Measurements from ENCODE around the gene RNF126. TPM values are rescaled to one million over a fixed set of nuclear protein-coding genes. Genes with fewer than 3 reads are reported as not detected.

Gene RNF126
- total RNA-seq, 2 experiments from 2014 or later: 79.0 to 84.8 TPM

DNA sequence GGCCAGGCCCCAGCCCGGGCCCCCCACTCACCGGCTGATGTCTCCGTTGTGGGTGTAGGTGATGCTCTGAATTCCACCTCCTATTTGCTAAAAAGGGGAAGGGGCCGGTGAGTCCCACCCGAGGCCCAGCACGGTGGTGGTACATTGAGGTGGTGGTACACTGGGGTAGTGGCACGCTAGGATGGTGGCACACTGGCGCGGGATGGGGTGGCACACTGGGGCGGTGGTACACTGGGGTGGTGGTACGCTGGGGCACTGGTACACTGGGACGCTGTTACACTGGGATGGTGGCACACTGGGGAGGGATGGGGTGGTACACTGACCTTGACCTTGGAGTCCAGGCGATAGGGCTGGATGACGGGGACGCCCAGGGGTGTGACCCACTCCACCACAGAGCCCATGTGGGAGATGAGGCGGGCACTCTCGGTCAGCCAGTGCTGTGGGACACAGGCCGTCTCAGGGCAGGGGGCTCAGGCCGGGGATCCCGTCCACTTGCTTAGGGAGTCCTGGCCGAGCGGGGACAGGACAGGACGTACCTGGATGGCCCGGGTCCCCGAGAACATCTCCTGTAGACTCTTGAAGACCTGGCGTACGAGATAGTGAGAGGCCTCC is 44.2 kb downstream of the RNF126 start:
- H3K36me3 Mint-ChIP-seq: peaks cover 12% of the 10 kb centered on the region

DNA sequence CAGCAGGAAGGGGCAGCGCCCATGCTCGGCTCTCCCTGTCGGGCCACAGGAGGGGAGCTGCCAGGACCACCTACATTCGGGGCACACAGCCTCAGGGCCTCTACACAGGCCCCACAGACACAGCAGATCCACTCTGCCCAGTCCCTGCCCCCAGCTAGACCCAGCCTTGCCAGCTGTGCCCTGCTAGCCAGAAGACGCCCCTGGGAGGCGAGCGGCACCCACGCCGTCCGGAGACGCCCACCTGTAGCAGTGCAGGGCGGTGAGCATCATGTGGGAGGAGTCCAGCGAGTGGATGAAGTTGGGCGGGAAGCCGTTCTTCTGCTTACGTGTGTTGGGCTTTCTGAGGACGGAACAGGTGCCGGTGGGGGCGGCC is 44.8 kb downstream of the RNF126 start:
- ATAC-seq (ENCODE audit: low read depth): no peak
- H3K27me3 Mint-ChIP-seq: no peaks in the 10 kb centered on the region
- no peak overlapping the region for H3K4me3 Mint-ChIP-seq
- peaks cover 3% of the 10 kb centered on the region for H3K4me1 Mint-ChIP-seq
- no peak overlapping the region for H3K27ac Mint-ChIP-seq
- no peak for DNase-seq
- POLR2A ChIA-PET: no interaction called here
- peaks cover 12% of the 10 kb centered on the region for H3K36me3 Mint-ChIP-seq
- no peaks in the 10 kb centered on the region for H3K9me3 Mint-ChIP-seq

More for the DNA sequence above, 44.2 kb downstream of the RNF126 start:
- ATAC-seq (ENCODE audit: low read depth) (no peak), DNase-seq (no peak)
- Mint-ChIP-seq H3K9me3 (no peaks in the 10 kb centered on the region), H3K4me3 (no peak overlapping the region), H3K27ac (no peak overlapping the region), H3K27me3 (no peaks in the 10 kb centered on the region), H3K4me1 (peaks cover 3% of the 10 kb centered on the region)
- POLR2A ChIA-PET: no interaction called here

- no peaks in the 10 kb centered on the region for H3K27me3 Mint-ChIP-seq
- no peak overlapping the region for H3K4me3 Mint-ChIP-seq
- H3K4me1 Mint-ChIP-seq: peaks cover 3% of the 10 kb centered on the region
- ATAC-seq (ENCODE audit: low read depth): no peak
- H3K27ac Mint-ChIP-seq: no peak overlapping the region
- no peak for DNase-seq
- H3K9me3 Mint-ChIP-seq: no peaks in the 10 kb centered on the region
- POLR2A ChIA-PET: no interaction called here
- peaks cover 12% of the 10 kb centered on the region for H3K36me3 Mint-ChIP-seq
Observed at GRCh38 chr19:617551-618246, 45.3 kb downstream of the RNF126 start.

DNA sequence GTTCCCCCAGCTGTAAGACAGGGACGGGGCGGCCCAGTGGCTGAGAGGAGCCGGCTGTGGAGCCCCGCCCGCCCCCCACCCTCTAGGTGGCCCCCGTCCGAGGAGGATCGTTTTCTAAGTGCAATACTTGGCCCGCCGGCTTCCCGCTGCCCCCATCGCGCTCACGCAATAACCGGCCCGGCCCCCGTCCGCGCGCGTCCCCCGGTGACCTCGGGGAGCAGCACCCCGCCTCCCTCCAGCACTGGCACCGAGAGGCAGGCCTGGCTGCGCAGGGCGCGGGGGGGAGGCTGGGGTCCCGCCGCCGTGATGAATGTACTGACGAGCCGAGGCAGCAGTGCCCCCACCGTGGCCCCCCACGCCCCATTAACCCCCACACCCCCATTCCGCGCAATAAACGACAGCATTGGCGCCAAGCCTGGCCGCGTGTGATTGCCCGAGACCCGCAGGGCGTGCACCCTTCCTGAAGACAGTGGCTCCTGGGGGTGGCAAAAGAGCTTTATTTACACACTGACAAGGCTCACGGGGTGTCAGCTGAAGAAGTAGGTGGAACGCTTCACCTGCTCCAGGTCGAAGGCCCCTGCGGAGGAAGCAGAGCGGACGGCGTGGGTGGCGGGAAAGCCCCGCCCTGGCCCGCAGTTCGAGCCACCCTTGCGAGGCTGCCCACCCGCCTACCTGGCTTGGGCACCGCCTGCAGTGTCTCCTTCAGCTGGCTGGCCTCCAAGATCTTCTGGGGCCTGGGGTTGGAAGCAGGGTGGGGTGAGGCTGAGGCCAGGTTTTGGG is 46.1 kb downstream of the RNF126 start:
- DNase-seq (no peak), ATAC-seq (ENCODE audit: low read depth) (no peak)
- H3K27ac Mint-ChIP-seq: no peak overlapping the region
- no peak overlapping the region for H3K4me3 Mint-ChIP-seq
- H3K4me1 Mint-ChIP-seq: peaks cover 3% of the 10 kb centered on the region
- peaks cover 12% of the 10 kb centered on the region for H3K36me3 Mint-ChIP-seq
- H3K27me3 Mint-ChIP-seq: no peaks in the 10 kb centered on the region
- POLR2A ChIA-PET: no interaction called here
- no peaks in the 10 kb centered on the region for H3K9me3 Mint-ChIP-seq

- Mint-ChIP-seq H3K4me3 (no peak overlapping the region), H3K27me3 (no peaks in the 10 kb centered on the region), H3K27ac (no peak overlapping the region), H3K4me1 (peaks cover 6% of the 10 kb centered on the region), H3K9me3 (no peaks in the 10 kb centered on the region), H3K36me3 (peaks cover 11% of the 10 kb centered on the region)
- POLR2A ChIA-PET: no interaction called here
- DNase-seq: no peak
- ATAC-seq (ENCODE audit: low read depth): no peak
Observed at GRCh38 chr19:616062-616700, 46.8 kb downstream of the RNF126 start.

- Mint-ChIP-seq H3K9me3 (no peaks in the 10 kb centered on the region), H3K4me3 (no peak overlapping the region), H3K27ac (no peak overlapping the region), H3K36me3 (peaks cover 11% of the 10 kb centered on the region), H3K4me1 (peaks cover 10% of the 10 kb centered on the region), H3K27me3 (no peaks in the 10 kb centered on the region)
- POLR2A ChIA-PET: no interaction called here
- ATAC-seq (ENCODE audit: low read depth) (no peak), DNase-seq (no peak)
Observed at GRCh38 chr19:615619-616018, 47.4 kb downstream of the RNF126 start.

- Mint-ChIP-seq H3K4me3 (no peak overlapping the region), H3K27ac (no peak overlapping the region)
- POLR2A ChIA-PET: no interaction called here
Observed at GRCh38 chr19:613732-614567, 49.1 kb downstream of the RNF126 start.

GRCh38 chr19:612941-613340 is 50.1 kb downstream of the RNF126 start:
- POLR2A ChIA-PET: interaction anchor here (0.7 kb wide), 1 partner anchor 69 kb away, joined by 4 read pairs; no protein-coding TSS in a partner anchor
- ATAC-seq (ENCODE audit: low read depth) (no peak), DNase-seq (no peak)
- peaks cover 7% of the 10 kb centered on the region for H3K36me3 Mint-ChIP-seq
- peaks cover 12% of the 10 kb centered on the region for H3K4me1 Mint-ChIP-seq
- H3K4me3 Mint-ChIP-seq: no peak overlapping the region
- H3K27me3 Mint-ChIP-seq: no peaks in the 10 kb centered on the region
- no peaks in the 10 kb centered on the region for H3K9me3 Mint-ChIP-seq
- no peak overlapping the region for H3K27ac Mint-ChIP-seq

More at GRCh38 chr19:613732-614567, 49.1 kb downstream of the RNF126 start:
- Mint-ChIP-seq H3K27me3 (no peaks in the 10 kb centered on the region), H3K9me3 (no peaks in the 10 kb centered on the region), H3K4me1 (peaks cover 12% of the 10 kb centered on the region), H3K36me3 (peaks cover 10% of the 10 kb centered on the region)
- ATAC-seq (ENCODE audit: low read depth): no peak
- DNase-seq: no peak

- Mint-ChIP-seq H3K27me3 (no peaks in the 10 kb centered on the region), H3K4me1 (peaks cover 14% of the 10 kb centered on the region), H3K27ac (peak overlapping the region; percentile 98), H3K9me3 (no peaks in the 10 kb centered on the region), H3K4me3 (peak overlapping the region; percentile 90), H3K36me3 (peaks cover 7% of the 10 kb centered on the region)
- DNase-seq: no peak
- POLR2A ChIA-PET: interaction anchor here (0.5 to 1.9 kb wide), 6 partner anchors 19 to 101 kb away, joined by 3 to 7 read pairs (median 4); partner anchors contain the start of gene POLRMT
- ATAC-seq (ENCODE audit: low read depth): no peak
Observed at GRCh38 chr19:611481-611868, 51.5 kb downstream of the RNF126 start.

GRCh38 chr19:610801-611480 is 52.1 kb downstream of the RNF126 start:
- Mint-ChIP-seq H3K27ac (peak overlapping the region; percentile 98), H3K27me3 (no peaks in the 10 kb centered on the region), H3K9me3 (no peaks in the 10 kb centered on the region), H3K4me1 (peaks cover 14% of the 10 kb centered on the region), H3K4me3 (peak overlapping the region; percentile 90), H3K36me3 (peaks cover 7% of the 10 kb centered on the region)
- POLR2A ChIA-PET: interaction anchor here (0.6 to 1.9 kb wide), 6 partner anchors 23 to 100 kb away, joined by 3 to 7 read pairs (median 5); partner anchors contain the start of gene POLRMT
- ATAC-seq (ENCODE audit: low read depth) (peak; percentile 75), DNase-seq (peak; percentile 81)

- no peaks in the 10 kb centered on the region for H3K9me3 Mint-ChIP-seq
- peaks cover 10% of the 10 kb centered on the region for H3K4me1 Mint-ChIP-seq
- peak overlapping the region; percentile 98 for H3K27ac Mint-ChIP-seq
- no peaks in the 10 kb centered on the region for H3K27me3 Mint-ChIP-seq
- POLR2A ChIA-PET: interaction anchor here (1.1 to 1.9 kb wide), 4 partner anchors 23 to 99 kb away, joined by 3 to 7 read pairs (median 6); no protein-coding TSS in a partner anchor
- DNase-seq (peak; percentile 72), ATAC-seq (ENCODE audit: low read depth) (peak; percentile 54)
- H3K4me3 Mint-ChIP-seq: peak overlapping the region; percentile 90
- H3K36me3 Mint-ChIP-seq: peaks cover 5% of the 10 kb centered on the region
Observed at GRCh38 chr19:610071-610800, 52.8 kb downstream of the RNF126 start.

DNA sequence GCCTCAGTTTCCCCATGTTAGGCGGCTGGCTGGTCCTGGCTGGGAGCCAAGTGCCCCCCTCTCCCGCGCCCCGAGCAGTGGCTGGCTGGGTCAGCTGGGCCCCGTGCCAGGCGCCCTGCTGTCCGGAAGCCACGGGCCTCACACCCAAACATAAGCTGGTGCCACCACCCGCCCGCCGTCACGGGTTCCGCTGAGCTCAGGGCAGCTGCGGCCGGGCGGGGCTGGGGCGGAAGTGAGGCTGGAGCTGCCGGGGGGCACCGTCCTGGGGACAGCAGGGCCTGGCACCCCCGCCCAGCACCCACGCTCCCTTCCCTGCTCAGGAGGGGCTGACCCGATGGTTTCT is 54.0 kb downstream of the RNF126 start:
- no peak for ATAC-seq (ENCODE audit: low read depth)
- DNase-seq: no peak
- H3K27ac Mint-ChIP-seq: no peak overlapping the region
- no peaks in the 10 kb centered on the region for H3K36me3 Mint-ChIP-seq
- H3K4me3 Mint-ChIP-seq: no peak overlapping the region
- H3K4me1 Mint-ChIP-seq: peaks cover 16% of the 10 kb centered on the region
- no peaks in the 10 kb centered on the region for H3K27me3 Mint-ChIP-seq
- H3K9me3 Mint-ChIP-seq: peaks cover 1% of the 10 kb centered on the region
- POLR2A ChIA-PET: no interaction called here
